ENCODE results near the gene OTC. TPM values are rescaled to one million over a fixed set of nuclear protein-coding genes. Genes with fewer than 3 reads are reported as not detected.

OTC gene
- total RNA-seq, 1 donor from 2014 or later, result not detected

- no peaks in the 10 kb centered on the region for H4K20me1 ChIP-seq (ENCODE audit: insufficient read depth, low read length)
- Mint-ChIP-seq H3K9me3 (ENCODE audit: unreplicated experiment) (no peaks in the 10 kb centered on the region), H3K27ac (ENCODE audit: unreplicated experiment) (no peak overlapping the region), H3K27me3 (ENCODE audit: low read depth, unreplicated experiment) (no peaks in the 10 kb centered on the region), H3K4me1 (ENCODE audit: low read depth, unreplicated experiment) (no peaks in the 10 kb centered on the region), H3K36me3 (ENCODE audit: low read depth, unreplicated experiment) (no peaks in the 10 kb centered on the region), H3K4me3 (ENCODE audit: unreplicated experiment) (no peak overlapping the region)
- TF ChIP-seq EZH2 (IDR thresholded peaks at IDR 0.05; ENCODE audit: insufficient read depth, low read length), result no peak
- TF ChIP-seq, protein P1, sequence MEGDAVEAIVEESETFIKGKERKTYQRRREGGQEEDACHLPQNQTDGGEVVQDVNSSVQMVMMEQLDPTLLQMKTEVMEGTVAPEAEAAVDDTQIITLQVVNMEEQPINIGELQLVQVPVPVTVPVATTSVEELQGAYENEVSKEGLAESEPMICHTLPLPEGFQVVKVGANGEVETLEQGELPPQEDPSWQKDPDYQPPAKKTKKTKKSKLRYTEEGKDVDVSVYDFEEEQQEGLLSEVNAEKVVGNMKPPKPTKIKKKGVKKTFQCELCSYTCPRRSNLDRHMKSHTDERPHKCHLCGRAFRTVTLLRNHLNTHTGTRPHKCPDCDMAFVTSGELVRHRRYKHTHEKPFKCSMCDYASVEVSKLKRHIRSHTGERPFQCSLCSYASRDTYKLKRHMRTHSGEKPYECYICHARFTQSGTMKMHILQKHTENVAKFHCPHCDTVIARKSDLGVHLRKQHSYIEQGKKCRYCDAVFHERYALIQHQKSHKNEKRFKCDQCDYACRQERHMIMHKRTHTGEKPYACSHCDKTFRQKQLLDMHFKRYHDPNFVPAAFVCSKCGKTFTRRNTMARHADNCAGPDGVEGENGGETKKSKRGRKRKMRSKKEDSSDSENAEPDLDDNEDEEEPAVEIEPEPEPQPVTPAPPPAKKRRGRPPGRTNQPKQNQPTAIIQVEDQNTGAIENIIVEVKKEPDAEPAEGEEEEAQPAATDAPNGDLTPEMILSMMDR (IDR thresholded peaks at IDR 0.05; ENCODE audit: insufficient read depth, low read depth, low read length), result no peak
- H3K79me2 ChIP-seq (ENCODE audit: insufficient read depth, low read length), result no peaks in the 10 kb centered on the region
- no peak for FAIRE-seq
- H3K9me3 ChIP-seq (ENCODE audit: insufficient read depth, low read depth, low read length), result no peaks in the 10 kb centered on the region
- H3K27ac ChIP-seq (ENCODE audit: low read depth, low read length), result no peak overlapping the region
- H3K9ac ChIP-seq (ENCODE audit: low read length), result no peak overlapping the region
- H2AFZ ChIP-seq (ENCODE audit: low read depth, low read length), result no peak overlapping the region
- H3K4me3 ChIP-seq (ENCODE audit: insufficient read depth, low read depth, low read length), result no peak overlapping the region
- no peak for DNase-seq (ENCODE audit: low read depth)
- H3K4me1 ChIP-seq (ENCODE audit: insufficient read depth, low read length), result no peaks in the 10 kb centered on the region
- no peaks in the 10 kb centered on the region for H3K27me3 ChIP-seq (ENCODE audit: insufficient read depth, low read length)
- no peaks in the 10 kb centered on the region for H3K36me3 ChIP-seq (ENCODE audit: insufficient read depth, low read length)
- H3K4me2 ChIP-seq (ENCODE audit: low read length), result no peak overlapping the region
Observed at GRCh38 chrX:38371641-38372040, 19.2 kb downstream of the OTC start.

DNA sequence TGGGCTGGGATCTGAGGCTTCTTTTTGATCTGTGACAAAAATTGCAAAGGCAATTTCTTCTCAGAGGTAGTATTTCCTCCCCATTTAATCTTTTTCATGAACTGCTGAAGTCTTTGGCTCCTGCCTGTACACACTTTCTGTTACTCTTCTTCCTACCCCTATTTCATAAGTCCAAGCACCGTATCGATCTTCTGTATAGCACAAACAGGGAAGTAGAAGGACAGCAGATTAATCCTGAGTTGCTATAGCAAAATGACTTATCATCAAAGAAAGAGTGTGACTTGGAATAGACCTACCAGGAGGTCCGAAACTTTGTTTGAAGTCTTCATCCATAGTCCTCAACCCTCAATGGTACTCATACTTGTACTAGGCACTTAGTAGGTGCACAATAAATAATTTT lies 22.0 kb downstream of the OTC start:
- Histone ChIP-seq H3K4me2 (ENCODE audit: low read length) (no peak overlapping the region), H3K27me3 (ENCODE audit: insufficient read depth, low read length) (no peaks in the 10 kb centered on the region), H4K20me1 (ENCODE audit: insufficient read depth, low read length) (no peaks in the 10 kb centered on the region), H3K9ac (ENCODE audit: low read length) (no peak overlapping the region), H3K79me2 (ENCODE audit: insufficient read depth, low read length) (no peaks in the 10 kb centered on the region), H3K4me1 (ENCODE audit: insufficient read depth, low read length) (no peaks in the 10 kb centered on the region), H3K27ac (ENCODE audit: low read depth, low read length) (no peak overlapping the region), H3K4me3 (ENCODE audit: insufficient read depth, low read depth, low read length) (no peak overlapping the region), H3K9me3 (ENCODE audit: insufficient read depth, low read depth, low read length) (no peaks in the 10 kb centered on the region), H3K36me3 (ENCODE audit: insufficient read depth, low read length) (no peaks in the 10 kb centered on the region), H2AFZ (ENCODE audit: low read depth, low read length) (no peak overlapping the region)
- TF ChIP-seq, protein P1 (IDR thresholded peaks at IDR 0.05; ENCODE audit: insufficient read depth, low read depth, low read length), result no peak
- TF ChIP-seq EZH2 (IDR thresholded peaks at IDR 0.05; ENCODE audit: insufficient read depth, low read length), result no peak
- Mint-ChIP-seq H3K4me3 (ENCODE audit: unreplicated experiment) (no peak overlapping the region), H3K27me3 (ENCODE audit: low read depth, unreplicated experiment) (no peaks in the 10 kb centered on the region), H3K9me3 (ENCODE audit: unreplicated experiment) (no peaks in the 10 kb centered on the region), H3K4me1 (ENCODE audit: low read depth, unreplicated experiment) (no peaks in the 10 kb centered on the region), H3K27ac (ENCODE audit: unreplicated experiment) (no peak overlapping the region), H3K36me3 (ENCODE audit: low read depth, unreplicated experiment) (no peaks in the 10 kb centered on the region)
- FAIRE-seq, result no peak
- DNase-seq (ENCODE audit: low read depth), result no peak

DNA sequence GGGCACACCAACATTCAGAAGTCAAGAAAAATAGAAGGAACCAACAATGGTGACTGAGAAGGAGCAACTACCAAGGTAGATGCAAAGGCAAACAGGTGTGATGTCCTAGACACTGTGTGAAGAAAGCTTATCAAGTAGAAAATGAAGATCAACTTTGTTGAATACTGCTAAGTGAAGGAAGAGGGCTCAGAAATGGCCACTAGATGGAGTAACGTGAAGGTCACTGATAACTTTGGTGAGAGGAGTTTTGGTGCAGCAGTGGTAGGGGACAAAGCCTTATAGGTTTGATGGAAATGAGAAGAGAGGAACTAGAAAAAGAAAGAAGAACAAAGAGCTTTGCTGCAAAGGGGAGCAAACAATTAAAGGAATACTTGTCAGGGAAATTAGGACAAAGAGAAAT lies 23.5 kb downstream of the OTC start:
- Histone ChIP-seq H3K27ac (ENCODE audit: low read depth, low read length) (no peak overlapping the region), H3K79me2 (ENCODE audit: insufficient read depth, low read length) (no peaks in the 10 kb centered on the region), H3K9ac (ENCODE audit: low read length) (no peak overlapping the region), H2AFZ (ENCODE audit: low read depth, low read length) (no peak overlapping the region), H3K4me3 (ENCODE audit: insufficient read depth, low read depth, low read length) (no peak overlapping the region), H3K4me1 (ENCODE audit: insufficient read depth, low read length) (no peaks in the 10 kb centered on the region), H3K36me3 (ENCODE audit: insufficient read depth, low read length) (no peaks in the 10 kb centered on the region), H4K20me1 (ENCODE audit: insufficient read depth, low read length) (no peaks in the 10 kb centered on the region), H3K4me2 (ENCODE audit: low read length) (no peak overlapping the region), H3K27me3 (ENCODE audit: insufficient read depth, low read length) (no peaks in the 10 kb centered on the region), H3K9me3 (ENCODE audit: insufficient read depth, low read depth, low read length) (no peaks in the 10 kb centered on the region)
- H3K4me1 Mint-ChIP-seq (ENCODE audit: low read depth, unreplicated experiment), result no peaks in the 10 kb centered on the region
- no peak overlapping the region for H3K4me3 Mint-ChIP-seq (ENCODE audit: unreplicated experiment)
- H3K9me3 Mint-ChIP-seq (ENCODE audit: unreplicated experiment), result no peaks in the 10 kb centered on the region
- no peaks in the 10 kb centered on the region for H3K27me3 Mint-ChIP-seq (ENCODE audit: low read depth, unreplicated experiment)
- DNase-seq (ENCODE audit: low read depth), result no peak
- H3K27ac Mint-ChIP-seq (ENCODE audit: unreplicated experiment), result no peak overlapping the region
- FAIRE-seq, result no peak
- TF ChIP-seq, protein P1 (IDR thresholded peaks at IDR 0.05; ENCODE audit: insufficient read depth, low read depth, low read length), result peak; percentile 37
- no peak for TF ChIP-seq EZH2 (IDR thresholded peaks at IDR 0.05; ENCODE audit: insufficient read depth, low read length)
- H3K36me3 Mint-ChIP-seq (ENCODE audit: low read depth, unreplicated experiment), result no peaks in the 10 kb centered on the region
